ENCODE measurements around the gene BDH1. TPM values are rescaled to one million over a fixed set of nuclear protein-coding genes. Genes with fewer than 3 reads are reported as not detected.

BDH1 gene
- total and polyA plus RNA-seq, 2 of the 13 experiments (the other 11 are each of a cell fraction or from before 2014, with no cell fraction given), result 21.2 to 71.9 TPM

DNA sequence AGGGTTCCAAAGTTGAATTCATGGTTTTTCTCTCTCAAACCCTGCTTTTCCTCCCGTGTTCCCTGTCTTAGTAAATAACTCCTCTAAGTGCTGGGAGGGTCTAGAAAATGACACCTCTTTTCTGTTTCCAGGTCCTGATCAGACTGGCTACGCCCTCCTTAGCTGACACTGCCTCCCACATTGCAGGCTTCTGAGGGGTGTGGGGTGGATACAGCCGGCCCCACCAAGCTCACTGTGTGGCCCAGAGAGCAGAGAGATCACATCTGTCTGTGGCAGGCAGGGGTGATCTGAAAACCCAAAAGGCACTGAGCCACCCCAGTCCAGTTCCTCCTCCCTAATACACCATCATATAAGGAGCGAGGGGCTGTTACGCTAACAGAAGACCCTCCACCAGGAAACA, 62.7 kb downstream of the BDH1 start (continued):
- TF ChIP-seq, protein P1, sequence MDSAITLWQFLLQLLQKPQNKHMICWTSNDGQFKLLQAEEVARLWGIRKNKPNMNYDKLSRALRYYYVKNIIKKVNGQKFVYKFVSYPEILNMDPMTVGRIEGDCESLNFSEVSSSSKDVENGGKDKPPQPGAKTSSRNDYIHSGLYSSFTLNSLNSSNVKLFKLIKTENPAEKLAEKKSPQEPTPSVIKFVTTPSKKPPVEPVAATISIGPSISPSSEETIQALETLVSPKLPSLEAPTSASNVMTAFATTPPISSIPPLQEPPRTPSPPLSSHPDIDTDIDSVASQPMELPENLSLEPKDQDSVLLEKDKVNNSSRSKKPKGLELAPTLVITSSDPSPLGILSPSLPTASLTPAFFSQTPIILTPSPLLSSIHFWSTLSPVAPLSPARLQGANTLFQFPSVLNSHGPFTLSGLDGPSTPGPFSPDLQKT (CRISPR knock-in tag; IDR thresholded peaks at IDR 0.05; ENCODE audit: borderline replicate concordance), result no peak
- no peak for TF ChIP-seq TCF7L2 (IDR thresholded peaks at IDR 0.05; ENCODE audit: low read depth, low read length)
- no peak for TF ChIP-seq ZNF737 (CRISPR knock-in tag; IDR thresholded peaks at IDR 0.05; ENCODE audit: borderline replicate concordance)

DNA sequence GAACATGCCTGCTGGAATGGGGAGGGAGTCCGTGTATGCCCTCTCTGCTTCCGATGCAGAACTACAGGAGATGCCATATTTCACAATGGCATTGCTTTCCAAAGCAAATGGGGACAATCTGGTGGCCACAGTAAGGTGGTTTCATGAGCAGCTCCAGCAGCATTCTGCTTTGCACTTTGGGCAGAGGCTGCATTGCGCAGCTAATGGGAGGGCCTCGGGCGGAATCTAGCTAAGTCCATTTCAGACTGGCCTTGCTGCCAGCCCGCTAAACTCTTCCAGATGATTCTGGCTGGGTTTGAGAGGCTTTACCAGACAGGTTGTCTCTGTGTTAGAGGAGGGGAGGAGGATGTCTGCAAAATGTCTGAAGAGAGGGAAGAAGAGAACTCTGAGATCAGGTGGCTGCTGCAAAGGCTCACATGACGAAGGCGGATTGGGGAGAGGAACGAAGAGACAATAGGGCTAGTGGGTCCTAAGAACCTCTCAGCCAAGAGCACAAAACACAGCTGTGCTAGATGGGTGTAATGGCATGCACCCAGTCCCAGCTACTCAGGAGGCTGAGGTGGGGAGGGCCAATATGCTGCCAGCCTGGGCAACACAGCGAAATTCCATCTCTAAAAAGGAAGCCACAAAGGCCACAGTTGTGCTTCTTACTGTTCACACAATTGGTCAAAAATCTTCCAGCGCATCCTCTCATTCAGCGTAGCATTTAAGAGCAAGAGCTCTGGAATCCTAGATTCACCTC, 63.7 kb downstream of the BDH1 start:
- H3K27me3 ChIP-seq (ENCODE audit: control insufficient read depth in 1 of 2, insufficient read depth in 2 of 2, low read length in 2 of 2), result no peaks in the 10 kb centered on the region
- BruUV-seq (replicated peaks), result no TSS peak
- in situ Hi-C loops (cut with HindIII; ENCODE audit: extremely low pct_ligation_motif_present, low pct_unique_long_range_greater_than_20kb) (no loop called here), intact Hi-C loops (cut with micrococcal nuclease; ENCODE audit: unreplicated experiment) (loop anchor here (2.0 kb wide), 1 partner anchor 25 kb away; no protein-coding TSS in a partner anchor)
- no peaks in the 10 kb centered on the region for H3K36me3 ChIP-seq (replicated peaks in 1 of 2; ENCODE audit: control insufficient read depth in 1 of 2, insufficient read depth in 2 of 2, low read length in 2 of 2)
- WGBS (ENCODE audit: low lambda C conversion rate), result 52% methylated on average over 11 of the region's 12 CpGs
- no peaks in the 10 kb centered on the region for H3K79me2 ChIP-seq (ENCODE audit: insufficient read depth, low read length)
- H3K9me3 ChIP-seq (ENCODE audit: low read length), result no peaks in the 10 kb centered on the region
- ChIA-PET POLR2A (interaction anchor here (0.8 to 2.0 kb wide), 5 partner anchors 9 to 128 kb away, joined by 3 to 11 read pairs (median 4); no protein-coding TSS in a partner anchor), CTCF (ENCODE audit: low intra/inter-chr PET ratio, low total read pairs) (no interaction called here)
- H3K27ac ChIP-seq (ENCODE audit: extremely low read length, insufficient read depth, low read length), result peak overlapping the region; percentile 32
- no peak overlapping the region; the same call in 1 of the 2 replicates for H3K9ac ChIP-seq (ENCODE audit: insufficient read depth, low read depth, low read length)
- H3K4me1 ChIP-seq (ENCODE audit: insufficient read depth, low read length), result peaks cover 90% of the 10 kb centered on the region
- peak; percentile 85 for DNase-seq (ENCODE audit: low spot score)
- ATAC-seq, result peak; percentile 91
- peak; percentile 79 for FAIRE-seq
- H4K20me1 ChIP-seq (ENCODE audit: insufficient read depth, low read length), result no peaks in the 10 kb centered on the region
- H3K4me2 ChIP-seq (ENCODE audit: low read depth, low read length), result peak overlapping the region; percentile 46
- peak overlapping the region in 1 of 3 experiments; percentile 24; a peak in 1 of 6 replicates for H3K4me3 ChIP-seq (replicated peaks in 1 of 3; ENCODE audit: insufficient read depth in 1 of 3, low read depth in 2 of 3, low read length in 3 of 3)
- peak overlapping the region; percentile 66 for H2AFZ ChIP-seq (ENCODE audit: low read length)
- TF ChIP-seq, protein P2, sequence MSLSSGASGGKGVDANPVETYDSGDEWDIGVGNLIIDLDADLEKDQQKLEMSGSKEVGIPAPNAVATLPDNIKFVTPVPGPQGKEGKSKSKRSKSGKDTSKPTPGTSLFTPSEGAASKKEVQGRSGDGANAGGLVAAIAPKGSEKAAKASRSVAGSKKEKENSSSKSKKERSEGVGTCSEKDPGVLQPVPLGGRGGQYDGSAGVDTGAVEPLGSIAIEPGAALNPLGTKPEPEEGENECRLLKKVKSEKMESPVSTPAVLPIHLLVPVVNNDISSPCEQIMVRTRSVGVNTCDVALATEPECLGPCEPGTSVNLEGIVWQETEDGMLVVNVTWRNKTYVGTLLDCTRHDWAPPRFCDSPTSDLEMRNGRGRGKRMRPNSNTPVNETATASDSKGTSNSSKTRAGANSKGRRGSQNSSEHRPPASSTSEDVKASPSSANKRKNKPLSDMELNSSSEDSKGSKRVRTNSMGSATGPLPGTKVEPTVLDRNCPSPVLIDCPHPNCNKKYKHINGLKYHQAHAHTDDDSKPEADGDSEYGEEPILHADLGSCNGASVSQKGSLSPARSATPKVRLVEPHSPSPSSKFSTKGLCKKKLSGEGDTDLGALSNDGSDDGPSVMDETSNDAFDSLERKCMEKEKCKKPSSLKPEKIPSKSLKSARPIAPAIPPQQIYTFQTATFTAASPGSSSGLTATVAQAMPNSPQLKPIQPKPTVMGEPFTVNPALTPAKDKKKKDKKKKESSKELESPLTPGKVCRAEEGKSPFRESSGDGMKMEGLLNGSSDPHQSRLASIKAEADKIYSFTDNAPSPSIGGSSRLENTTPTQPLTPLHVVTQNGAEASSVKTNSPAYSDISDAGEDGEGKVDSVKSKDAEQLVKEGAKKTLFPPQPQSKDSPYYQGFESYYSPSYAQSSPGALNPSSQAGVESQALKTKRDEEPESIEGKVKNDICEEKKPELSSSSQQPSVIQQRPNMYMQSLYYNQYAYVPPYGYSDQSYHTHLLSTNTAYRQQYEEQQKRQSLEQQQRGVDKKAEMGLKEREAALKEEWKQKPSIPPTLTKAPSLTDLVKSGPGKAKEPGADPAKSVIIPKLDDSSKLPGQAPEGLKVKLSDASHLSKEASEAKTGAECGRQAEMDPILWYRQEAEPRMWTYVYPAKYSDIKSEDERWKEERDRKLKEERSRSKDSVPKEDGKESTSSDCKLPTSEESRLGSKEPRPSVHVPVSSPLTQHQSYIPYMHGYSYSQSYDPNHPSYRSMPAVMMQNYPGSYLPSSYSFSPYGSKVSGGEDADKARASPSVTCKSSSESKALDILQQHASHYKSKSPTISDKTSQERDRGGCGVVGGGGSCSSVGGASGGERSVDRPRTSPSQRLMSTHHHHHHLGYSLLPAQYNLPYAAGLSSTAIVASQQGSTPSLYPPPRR (CRISPR knock-in tag; IDR thresholded peaks at IDR 0.05; ENCODE audit: borderline replicate concordance), result no peak
- TF ChIP-seq ZNF292 (CRISPR knock-in tag; IDR thresholded peaks at IDR 0.05; ENCODE audit: borderline replicate concordance, low read depth), result peak; percentile 80; the same call in 1 of the 2 replicates
- no peak for TF ChIP-seq SALL1 (CRISPR knock-in tag; IDR thresholded peaks at IDR 0.05)
- TF ChIP-seq EP300 (IDR thresholded peaks at IDR 0.05; ENCODE audit: low read depth in 2 of 2, low read length in 2 of 2), result peak in 1 of 2 experiments; percentile 42; a peak in 1 of 4 replicates
- TF ChIP-seq EP300 (CRISPR knock-in tag; IDR thresholded peaks at IDR 0.05; ENCODE audit: borderline replicate concordance), result no peak
- TF ChIP-seq BHLHE40 (IDR thresholded peaks at IDR 0.05; ENCODE audit: low read length), result no peak
- TF ChIP-seq, protein P3, sequence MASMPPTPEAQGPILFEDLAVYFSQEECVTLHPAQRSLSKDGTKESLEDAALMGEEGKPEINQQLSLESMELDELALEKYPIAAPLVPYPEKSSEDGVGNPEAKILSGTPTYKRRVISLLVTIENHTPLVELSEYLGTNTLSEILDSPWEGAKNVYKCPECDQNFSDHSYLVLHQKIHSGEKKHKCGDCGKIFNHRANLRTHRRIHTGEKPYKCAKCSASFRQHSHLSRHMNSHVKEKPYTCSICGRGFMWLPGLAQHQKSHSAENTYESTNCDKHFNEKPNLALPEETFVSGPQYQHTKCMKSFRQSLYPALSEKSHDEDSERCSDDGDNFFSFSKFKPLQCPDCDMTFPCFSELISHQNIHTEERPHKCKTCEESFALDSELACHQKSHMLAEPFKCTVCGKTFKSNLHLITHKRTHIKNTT (CRISPR knock-in tag; IDR thresholded peaks at IDR 0.05), result no peak
- TF ChIP-seq, protein P4, sequence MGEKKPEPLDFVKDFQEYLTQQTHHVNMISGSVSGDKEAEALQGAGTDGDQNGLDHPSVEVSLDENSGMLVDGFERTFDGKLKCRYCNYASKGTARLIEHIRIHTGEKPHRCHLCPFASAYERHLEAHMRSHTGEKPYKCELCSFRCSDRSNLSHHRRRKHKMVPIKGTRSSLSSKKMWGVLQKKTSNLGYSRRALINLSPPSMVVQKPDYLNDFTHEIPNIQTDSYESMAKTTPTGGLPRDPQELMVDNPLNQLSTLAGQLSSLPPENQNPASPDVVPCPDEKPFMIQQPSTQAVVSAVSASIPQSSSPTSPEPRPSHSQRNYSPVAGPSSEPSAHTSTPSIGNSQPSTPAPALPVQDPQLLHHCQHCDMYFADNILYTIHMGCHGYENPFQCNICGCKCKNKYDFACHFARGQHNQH (CRISPR knock-in tag; IDR thresholded peaks at IDR 0.05), result no peak
- TF ChIP-seq HNF4G (IDR thresholded peaks at IDR 0.05; ENCODE audit: borderline replicate concordance, low read depth, low read length), result peak; percentile 25; the same call in 1 of the 2 replicates
- no peak for TF ChIP-seq HNF4G (CRISPR knock-in tag; IDR thresholded peaks at IDR 0.05; ENCODE audit: borderline replicate concordance, low read depth)
